Stimulated activated CD4-positive, alpha-beta T cell treated with anti-CD3 and anti-CD28 coated beads, Interleukin-12 subunit alpha, Interleukin-12 subunit beta, amount 100 ng/mL, for 4 hours (primary cell): ENCODE measurements around the gene NDRG4.

Source experiments
- DNase-seq: peaks from one replicate; pipeline ENCODE4 v3.0.0-alpha.2; 2020

NDRG4 gene

GRCh38 chr16:58556678-58557077 is 56.7 kb downstream of the NDRG4 start:
- no peak for DNase-seq
